Esophagus muscularis mucosa (tissue), 3 donors: ENCODE data around the gene MBOAT2.

Experiments
- POLR2AphosphoS5 ChIP-seq, 2 donors: sonication (generic); formaldehyde crosslinking; IDR thresholded peaks; one replicate each; pipeline ENCODE4 v1.6.1; 2017; ENCODE audit warnings: antibody characterized with exemption in 2 of 2
- TF ChIP-seq, protein P1 (sequence below), 3 experiments: fragments of 200-600 bp in 2 of 3; fragments of 450-650 bp in 1 of 3; sonication (generic) in 2 of 3; IDR thresholded peaks; one replicate each; pipeline ENCODE4 v1.5.1; 2017 to 2019; ENCODE audit warnings: antibody characterized with exemption in 3 of 3, mild to moderate bottlenecking in 2 of 3, moderate library complexity in 1 of 3

DNA sequence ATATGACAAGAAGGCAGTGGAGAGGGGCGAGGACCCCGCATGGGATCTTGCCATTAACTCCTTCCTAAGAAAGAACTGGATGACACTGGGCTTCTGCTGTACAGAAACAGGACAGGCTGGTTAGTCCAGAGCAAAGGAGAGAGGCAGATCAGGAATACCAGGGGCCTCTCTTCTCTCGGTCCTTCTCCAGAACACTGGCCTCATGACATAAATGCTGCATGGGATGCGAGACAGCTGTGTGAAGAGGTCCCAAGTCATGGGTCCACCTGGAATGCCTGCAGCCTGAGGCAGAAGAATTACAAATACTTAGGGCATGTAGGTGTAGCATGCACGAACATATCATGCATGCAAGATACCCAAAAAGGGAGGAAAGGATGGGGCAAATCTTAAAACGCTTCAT lies 9.1 kb downstream of the MBOAT2 start:
- TF ChIP-seq, protein P1, sequence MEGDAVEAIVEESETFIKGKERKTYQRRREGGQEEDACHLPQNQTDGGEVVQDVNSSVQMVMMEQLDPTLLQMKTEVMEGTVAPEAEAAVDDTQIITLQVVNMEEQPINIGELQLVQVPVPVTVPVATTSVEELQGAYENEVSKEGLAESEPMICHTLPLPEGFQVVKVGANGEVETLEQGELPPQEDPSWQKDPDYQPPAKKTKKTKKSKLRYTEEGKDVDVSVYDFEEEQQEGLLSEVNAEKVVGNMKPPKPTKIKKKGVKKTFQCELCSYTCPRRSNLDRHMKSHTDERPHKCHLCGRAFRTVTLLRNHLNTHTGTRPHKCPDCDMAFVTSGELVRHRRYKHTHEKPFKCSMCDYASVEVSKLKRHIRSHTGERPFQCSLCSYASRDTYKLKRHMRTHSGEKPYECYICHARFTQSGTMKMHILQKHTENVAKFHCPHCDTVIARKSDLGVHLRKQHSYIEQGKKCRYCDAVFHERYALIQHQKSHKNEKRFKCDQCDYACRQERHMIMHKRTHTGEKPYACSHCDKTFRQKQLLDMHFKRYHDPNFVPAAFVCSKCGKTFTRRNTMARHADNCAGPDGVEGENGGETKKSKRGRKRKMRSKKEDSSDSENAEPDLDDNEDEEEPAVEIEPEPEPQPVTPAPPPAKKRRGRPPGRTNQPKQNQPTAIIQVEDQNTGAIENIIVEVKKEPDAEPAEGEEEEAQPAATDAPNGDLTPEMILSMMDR (IDR thresholded peaks at IDR 0.05), result no peak
- TF ChIP-seq POLR2AphosphoS5 (IDR thresholded peaks at IDR 0.05), result no peak
